ENCODE results near the gene NPAS3.

GRCh38 chr14:33545696-33546095 lies 607.0 kb downstream of the NPAS3 start:
- TF ChIP-seq CTCF (IDR thresholded peaks at IDR 0.05; ENCODE audit: extremely low read depth in 1 of 2, insufficient read depth in 1 of 2, low read depth in 1 of 2, low read length in 2 of 2) (no peak), POLR2AphosphoS5 (IDR thresholded peaks at IDR 0.05; ENCODE audit: insufficient read depth, low read depth, low read length) (no peak), FOS (IDR thresholded peaks at IDR 0.05; ENCODE audit: borderline replicate concordance, insufficient read depth, low read length) (no peak), MAX (IDR thresholded peaks at IDR 0.05; ENCODE audit: insufficient read depth, insufficient read length) (no peak)

Measured in endothelial cell of umbilical vein (primary cell).